M059J (cell line): Measurements from ENCODE around the gene CD2BP2. TPM values are rescaled to one million over a fixed set of nuclear protein-coding genes. Genes with fewer than 3 reads are reported as not detected.
"Not testable (repeated sequence)": the region's sequence is repeated elsewhere in the genome, so short reads cannot be mapped to it uniquely, and the experiment has no call there.

Experiments used
- DNase-seq: peaks from one replicate; pipeline ENCODE4 v3.0.0-alpha.2; 2012; ENCODE audit warnings: low read depth
- total RNA-seq: library from RNA; depleted of rRNA; stranded (reverse); fragments of >200 nt; shearing (Covaris generic); gene quantifications from 2 replicates; pipeline ENCODE4 v1.2.3, GENCODE V29; 2014

The CD2BP2 gene
- total RNA-seq, 1 experiment from 2014 or later: 64.7 TPM

DNA sequence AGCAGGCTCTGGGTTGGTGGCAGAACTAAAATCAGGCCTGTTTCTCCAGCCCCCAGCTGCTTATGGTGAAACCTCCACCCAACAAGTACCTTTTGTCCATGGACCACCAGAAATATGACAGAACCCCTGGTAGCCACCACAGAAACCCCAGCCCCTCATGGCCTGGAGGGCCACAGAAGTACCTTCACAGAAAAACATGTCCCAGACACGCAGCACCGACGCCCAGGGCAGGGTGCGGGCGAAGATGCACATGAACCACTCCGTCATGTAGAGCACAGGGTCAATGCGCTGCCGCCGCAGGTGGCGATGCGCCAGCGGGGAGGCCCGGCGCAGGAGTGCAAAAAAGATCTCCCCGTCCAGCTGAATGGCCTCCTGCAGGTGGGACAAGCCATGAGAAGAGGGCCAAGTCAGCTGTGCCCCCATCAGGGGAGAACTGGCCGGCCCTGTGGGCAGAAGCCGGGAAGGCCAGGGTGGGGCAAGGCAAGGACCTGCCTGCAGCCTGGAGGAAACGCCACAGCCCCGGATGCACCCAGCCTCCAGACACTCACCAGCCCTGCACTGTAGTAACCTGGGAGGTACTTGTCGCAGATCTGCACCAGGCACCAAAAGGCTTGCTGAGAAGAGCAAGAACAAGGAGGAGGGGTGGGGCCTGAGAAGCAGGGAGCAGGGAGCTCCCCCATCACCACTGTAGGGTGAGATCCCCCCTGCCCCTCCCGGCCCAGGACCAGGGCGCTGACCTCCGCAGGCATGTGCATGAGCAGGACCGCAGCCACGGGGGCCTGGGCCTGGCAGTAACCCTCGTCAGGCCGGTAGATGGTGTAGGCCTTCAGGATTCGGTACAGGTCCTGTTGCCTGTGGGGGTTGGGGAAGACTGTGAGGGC lies 4.1 kb upstream of the CD2BP2 start:
- DNase-seq: no peak

GRCh38 chr16:30358577-30358936 lies 3.4 kb upstream of the CD2BP2 start:
- no peak for DNase-seq

DNA sequence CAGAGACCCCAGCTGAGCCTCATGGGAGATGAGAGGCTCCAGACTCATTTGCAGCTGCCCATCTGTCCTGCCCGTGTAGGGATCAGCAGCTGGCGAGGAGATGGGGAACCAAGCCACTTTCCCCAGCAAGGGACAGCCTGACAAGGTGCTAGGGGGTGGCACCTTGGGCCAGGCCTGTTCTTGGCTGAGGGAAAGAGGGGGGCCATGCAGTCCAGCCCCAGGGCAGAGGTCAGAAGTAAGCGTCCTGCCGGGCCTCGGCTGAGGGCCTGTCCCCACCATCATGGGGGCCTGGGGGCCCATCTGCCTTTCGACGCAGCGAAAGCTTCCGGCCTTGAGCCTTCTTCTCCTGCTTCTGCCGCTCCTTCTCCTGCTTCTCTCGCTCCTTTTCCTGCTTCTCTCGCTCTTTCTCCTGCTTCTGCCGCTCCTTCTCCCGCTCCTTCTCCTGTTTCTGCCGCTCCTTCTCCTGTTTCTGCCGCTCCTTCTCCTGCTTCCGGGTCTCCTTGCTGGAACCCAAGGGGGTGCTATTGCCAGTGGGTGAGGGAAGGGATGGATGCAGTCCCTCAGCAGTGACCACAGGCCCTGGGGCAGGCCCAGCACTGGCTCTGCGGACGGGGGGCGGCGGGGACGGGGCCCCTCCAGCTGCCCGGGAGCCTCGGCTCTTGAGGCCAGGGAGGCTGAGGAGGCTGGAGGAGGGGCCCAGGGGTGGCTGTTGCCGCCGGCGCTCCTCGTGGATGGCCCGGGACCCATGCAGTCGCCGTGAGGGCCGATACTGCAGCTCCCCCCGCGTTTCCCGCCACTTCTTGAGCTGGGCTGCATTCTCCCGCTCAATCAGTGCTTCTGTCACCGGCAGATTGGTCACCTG lies 2.8 kb upstream of the CD2BP2 start:
- no peak for DNase-seq

GRCh38 chr16:30357085-30357714 lies 2.1 kb upstream of the CD2BP2 start:
- peak; percentile 32 for DNase-seq

GRCh38 chr16:30356401-30357084 lies 1.4 kb upstream of the CD2BP2 start:
- peak; percentile 68 for DNase-seq

- DNase-seq: no peak
Measured at GRCh38 chr16:30355954-30356308, 823 bp upstream of the CD2BP2 start.

GRCh38 chr16:30354423-30355143 lies 525 bp downstream of the CD2BP2 start:
- no peak for DNase-seq

GRCh38 chr16:30353438-30354129 lies 1.5 kb downstream of the CD2BP2 start:
- no peak for DNase-seq

DNA sequence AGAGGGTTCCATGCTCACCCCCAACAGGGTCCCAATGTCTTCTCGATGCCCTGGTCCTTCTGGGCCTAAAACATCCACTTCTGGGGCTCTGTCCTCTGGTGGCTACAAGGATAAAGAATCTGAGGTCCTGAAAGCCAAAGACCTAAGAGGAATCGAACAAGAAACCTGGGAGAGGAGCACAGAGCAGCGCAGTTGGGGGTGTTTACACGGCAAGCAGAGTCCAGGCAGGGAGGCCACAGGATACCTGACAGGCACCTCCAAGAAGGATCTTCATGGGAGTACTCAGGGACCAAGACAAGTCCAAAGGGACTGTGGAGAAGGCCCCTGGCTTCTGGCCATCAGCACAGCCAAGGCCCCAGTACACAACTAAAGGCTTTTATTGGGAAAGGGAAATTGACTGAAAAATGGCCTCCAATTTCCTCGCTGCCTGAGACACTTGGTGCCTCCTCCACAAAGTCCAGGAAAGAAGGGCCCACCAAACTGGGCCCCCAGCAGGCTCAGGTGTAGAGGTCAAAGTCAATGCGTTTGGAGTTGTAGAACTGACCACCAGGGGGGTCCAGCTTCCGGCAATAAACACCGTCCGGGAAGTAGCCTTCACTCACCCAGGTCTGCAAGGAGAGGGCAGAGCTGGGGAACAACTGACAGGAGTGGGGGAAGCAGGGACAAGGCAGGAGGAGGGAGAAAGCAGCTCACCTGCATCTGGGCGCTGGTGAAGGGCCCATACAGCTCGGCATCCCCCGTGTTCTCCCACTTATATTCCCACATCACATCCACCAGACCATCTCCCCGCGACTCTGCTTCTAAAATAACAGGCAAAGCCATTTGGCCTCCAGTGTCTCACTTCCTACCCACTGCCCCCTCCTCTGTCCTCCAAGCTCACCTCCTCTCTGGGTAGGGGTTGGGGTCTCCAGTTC lies 2.4 kb downstream of the CD2BP2 start:
- DNase-seq: no peak

- DNase-seq: peak; percentile 94
Measured at GRCh38 chr16:30351586-30352419, 3.3 kb downstream of the CD2BP2 start.

GRCh38 chr16:30351001-30351441 lies 4.1 kb downstream of the CD2BP2 start:
- no peak for DNase-seq

DNA sequence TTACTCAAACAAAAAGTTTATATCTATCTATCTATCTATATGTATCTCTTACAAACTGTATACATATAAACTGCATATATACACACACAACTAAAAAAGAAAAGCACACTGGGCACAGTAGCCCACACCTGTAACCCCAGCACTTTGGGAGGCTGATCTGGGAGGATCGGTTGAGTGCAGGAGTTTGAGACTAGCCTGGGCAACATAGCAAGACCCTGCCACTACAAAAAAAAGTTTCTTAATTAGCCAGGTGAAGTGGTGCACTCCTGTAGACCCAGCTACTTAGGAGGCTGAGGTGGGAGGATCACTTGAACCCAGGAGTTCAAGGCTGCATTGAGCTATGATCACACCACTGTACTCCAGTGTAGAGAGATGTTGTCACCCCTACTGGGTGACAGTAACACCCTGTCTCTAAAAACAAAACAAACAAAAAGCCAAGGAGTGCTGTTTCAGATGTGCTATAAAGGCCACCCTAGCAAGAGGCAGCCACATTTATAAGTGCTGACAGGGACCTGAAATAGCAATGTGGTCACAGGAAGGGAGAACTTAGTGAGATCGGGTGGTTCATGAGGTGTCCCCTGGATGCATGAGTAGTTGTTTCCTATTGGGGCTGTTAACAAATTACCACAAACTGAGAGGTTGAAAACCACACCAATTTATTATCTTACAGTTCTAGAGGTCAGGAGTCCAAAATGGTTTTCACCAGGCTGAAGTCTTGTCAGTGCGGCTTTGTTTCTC lies 4.8 kb downstream of the CD2BP2 start:
- DNase-seq: peak; percentile 60

- DNase-seq: no peak
Measured at GRCh38 chr16:30349675-30350074, 5.4 kb downstream of the CD2BP2 start.

GRCh38 chr16:30348929-30349328 lies 6.2 kb downstream of the CD2BP2 start:
- DNase-seq: no peak

DNA sequence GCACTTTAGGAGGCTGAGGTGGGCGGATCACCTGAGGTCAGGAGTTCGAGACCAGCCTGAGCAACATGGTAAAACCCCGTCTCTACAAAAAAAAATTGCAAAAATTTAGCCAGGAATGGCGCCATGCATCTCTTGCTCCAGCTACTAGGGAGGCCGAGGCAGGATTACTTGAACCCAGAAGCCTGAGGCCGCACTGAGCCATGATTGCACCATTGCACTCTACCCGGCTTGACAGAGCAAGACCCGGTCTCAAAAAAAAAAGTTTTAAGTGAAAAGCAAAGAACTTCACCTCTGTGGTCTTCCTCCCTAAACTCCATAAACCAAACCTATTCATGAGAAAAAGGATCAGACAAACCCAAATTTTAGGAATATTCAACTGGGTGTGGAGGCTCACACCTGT lies 7.0 kb downstream of the CD2BP2 start:
- DNase-seq: no peak

DNA sequence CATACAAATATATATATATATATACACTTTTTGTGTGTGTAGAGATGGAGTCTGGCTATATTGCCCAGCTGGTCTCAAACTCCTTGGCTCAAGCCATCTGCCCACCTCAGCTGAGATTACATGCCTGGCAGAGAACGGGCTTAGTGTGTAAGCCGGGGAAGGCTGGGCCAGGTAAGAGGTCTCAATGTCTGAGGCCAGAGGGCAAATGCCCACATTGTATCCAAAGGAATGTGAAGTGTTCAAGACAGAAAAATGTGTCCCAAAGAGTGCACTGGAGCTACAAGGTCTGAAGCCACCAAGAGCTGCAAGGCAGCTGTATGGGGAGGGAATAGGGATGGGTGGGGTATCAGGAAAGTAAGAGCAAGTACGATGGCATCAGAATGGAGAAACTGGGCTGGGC lies 8.8 kb downstream of the CD2BP2 start:
- DNase-seq: no peak

GRCh38 chr16:30343491-30343820 lies 11.7 kb downstream of the CD2BP2 start:
- DNase-seq: not testable (repeated sequence)
